ENCODE data around the gene CHIC1. TPM values are rescaled to one million over a fixed set of nuclear protein-coding genes. Genes with fewer than 3 reads are reported as not detected.
A peak's percentile ranks its signal among the peaks of the same experiment; 100 is the strongest.
"Not testable (repeated sequence)": the region's sequence is repeated elsewhere in the genome, so short reads cannot be mapped to it uniquely, and the experiment has no call there.

CHIC1 gene
- total and polyA plus RNA-seq, 7 donors = 2.5 to 20.7 (median 18.3) TPM

DNA sequence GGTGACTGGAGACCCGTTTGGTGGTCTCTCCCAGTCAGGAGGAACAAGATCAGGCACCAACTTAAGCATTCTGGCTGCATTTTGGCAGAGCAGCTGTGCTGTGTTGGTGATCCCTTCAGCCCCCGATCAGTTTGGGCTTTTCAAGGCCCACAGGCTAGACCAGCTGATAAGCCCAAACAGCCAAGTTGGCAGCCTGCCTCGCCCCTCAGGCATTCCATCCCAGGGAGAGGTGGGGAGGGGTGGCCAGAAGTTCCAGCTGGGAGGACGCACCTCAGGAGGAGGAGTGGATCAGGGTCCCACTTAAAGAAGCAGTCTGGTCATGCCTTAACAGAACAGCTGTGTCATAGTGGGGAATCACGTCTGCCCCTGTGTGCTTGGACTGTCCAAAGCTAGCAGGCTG is 105.8 kb downstream of the CHIC1 start:
- H3K4me1 ChIP-seq = peaks cover 0 to 16% (median 9%) of the 10 kb centered on the region in 4 donors
- no peaks in the 10 kb centered on the region for H3K27me3 ChIP-seq
- H3K9me3 ChIP-seq = no peaks in the 10 kb centered on the region
- H3K27ac ChIP-seq = no peak overlapping the region
- no peak for TF ChIP-seq EP300 (IDR thresholded peaks at IDR 0.05)
- no peak for TF ChIP-seq POLR2A (IDR thresholded peaks at IDR 0.05)
- TF ChIP-seq POLR2AphosphoS5 (IDR thresholded peaks at IDR 0.05) = no peak
- TF ChIP-seq CTCF (IDR thresholded peaks at IDR 0.05) = no peak
- DNase-seq = no peak
- 81 to 85% methylated on average over 5 of the region's 5 CpGs for WGBS, 2 donors
- intact Hi-C loops (cut with DNase I) = no loop called here
- H3K36me3 ChIP-seq = no peaks in the 10 kb centered on the region
- no peak overlapping the region for H3K4me3 ChIP-seq

DNA sequence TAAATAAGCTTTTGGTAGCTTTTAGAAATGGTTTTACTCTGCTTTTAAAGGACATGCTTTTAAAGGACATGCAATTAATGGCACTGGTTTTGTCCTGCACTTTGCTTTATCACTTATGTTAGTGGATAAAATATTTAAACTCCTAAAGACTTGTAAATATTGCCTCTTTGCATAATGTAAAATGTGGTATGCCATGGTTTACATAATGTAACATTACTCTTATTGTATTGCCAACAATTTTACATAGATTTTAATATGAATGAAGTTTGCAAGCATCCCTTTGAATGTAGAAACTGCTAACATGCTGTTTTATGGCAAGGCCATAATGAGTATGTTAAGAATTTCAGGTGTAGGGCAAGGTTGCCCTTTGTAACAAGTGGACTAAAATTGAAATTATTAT is 118.4 kb downstream of the CHIC1 start:
- Histone ChIP-seq H3K4me3 (no peak overlapping the region), H3K27ac (no peak overlapping the region), H3K27me3 (no peaks in the 10 kb centered on the region), H3K4me1 (no peaks in the 10 kb centered on the region), H3K36me3 (no peaks in the 10 kb centered on the region), H3K9me3 (no peaks in the 10 kb centered on the region)
- TF ChIP-seq CTCF (IDR thresholded peaks at IDR 0.05) = no peak
- no peak for TF ChIP-seq POLR2AphosphoS5 (IDR thresholded peaks at IDR 0.05)
- no peak for TF ChIP-seq EP300 (IDR thresholded peaks at IDR 0.05)
- TF ChIP-seq POLR2A (IDR thresholded peaks at IDR 0.05) = no peak
- intact Hi-C loops (cut with DNase I) = no loop called here
- DNase-seq = no peak

DNA sequence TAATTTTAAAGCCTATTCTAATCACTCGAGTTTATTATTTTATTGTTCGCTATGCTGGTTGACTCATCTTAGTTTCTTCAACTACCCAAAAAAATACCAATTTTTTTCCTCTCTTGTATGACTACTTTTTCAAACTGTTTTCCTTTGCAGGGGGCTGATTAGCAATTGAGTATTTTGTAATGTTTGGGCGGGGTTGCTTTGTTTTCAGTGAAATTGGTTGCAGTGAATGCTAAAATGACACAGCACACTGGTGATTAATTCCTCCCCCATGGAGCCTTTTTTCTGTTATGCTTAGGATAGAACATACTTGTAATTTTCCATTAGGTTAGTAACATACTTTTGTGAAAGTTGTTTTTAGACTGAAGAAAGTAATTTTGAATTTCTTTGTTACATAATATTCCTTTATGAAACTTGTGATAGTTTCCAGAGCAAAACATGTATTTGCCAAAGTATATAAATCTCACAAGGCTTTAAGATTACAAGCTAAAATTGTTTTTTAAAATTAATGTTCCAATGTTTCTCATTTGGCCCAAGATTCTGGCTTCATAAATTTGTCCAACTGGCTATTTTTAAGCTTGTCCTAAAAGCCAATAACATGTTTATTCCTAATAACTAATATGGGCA is 120.4 kb downstream of the CHIC1 start:
- no peak overlapping the region for H3K4me3 ChIP-seq
- H3K9me3 ChIP-seq = no peaks in the 10 kb centered on the region
- H3K4me1 ChIP-seq = no peaks in the 10 kb centered on the region
- no peak overlapping the region for H3K27ac ChIP-seq
- H3K36me3 ChIP-seq = no peaks in the 10 kb centered on the region
- WGBS, 2 donors = 80 to 90% methylated on average over 3 of the region's 3 CpGs
- TF ChIP-seq POLR2AphosphoS5 (IDR thresholded peaks at IDR 0.05) (peak in 2 of 4 donors; percentile 53 to 65), POLR2A (IDR thresholded peaks at IDR 0.05) (no peak), EP300 (IDR thresholded peaks at IDR 0.05) (no peak), CTCF (IDR thresholded peaks at IDR 0.05) (no peak)
- no peak for DNase-seq
- intact Hi-C loops (cut with DNase I) = no loop called here
- no peaks in the 10 kb centered on the region for H3K27me3 ChIP-seq

DNA sequence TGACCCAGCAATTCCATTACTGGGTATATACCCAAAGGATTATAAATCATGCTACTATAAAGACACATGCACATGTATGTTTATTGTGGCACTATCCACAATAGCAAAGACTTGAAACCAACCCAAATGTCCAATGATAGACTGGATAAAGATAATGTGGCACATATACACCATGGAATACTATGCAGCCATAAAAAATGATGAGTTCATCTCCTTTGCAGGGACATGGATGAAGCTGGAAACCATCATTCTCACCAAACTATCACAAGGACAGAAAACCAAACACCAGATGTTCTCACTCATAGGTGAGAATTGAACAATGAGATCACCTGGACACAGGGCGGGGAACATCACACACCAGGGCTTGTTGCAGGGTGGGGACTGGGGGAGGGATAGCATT is 144.0 kb downstream of the CHIC1 start:
- H3K27ac ChIP-seq; H3K27me3 ChIP-seq; H3K36me3 ChIP-seq; H3K9me3 ChIP-seq; H3K4me1 ChIP-seq; intact Hi-C loops (cut with DNase I); H3K4me3 ChIP-seq; DNase-seq: not testable (repeated sequence)
- WGBS, 2 donors = 94 to 97% methylated on average over 1 of the region's 1 CpG

DNA sequence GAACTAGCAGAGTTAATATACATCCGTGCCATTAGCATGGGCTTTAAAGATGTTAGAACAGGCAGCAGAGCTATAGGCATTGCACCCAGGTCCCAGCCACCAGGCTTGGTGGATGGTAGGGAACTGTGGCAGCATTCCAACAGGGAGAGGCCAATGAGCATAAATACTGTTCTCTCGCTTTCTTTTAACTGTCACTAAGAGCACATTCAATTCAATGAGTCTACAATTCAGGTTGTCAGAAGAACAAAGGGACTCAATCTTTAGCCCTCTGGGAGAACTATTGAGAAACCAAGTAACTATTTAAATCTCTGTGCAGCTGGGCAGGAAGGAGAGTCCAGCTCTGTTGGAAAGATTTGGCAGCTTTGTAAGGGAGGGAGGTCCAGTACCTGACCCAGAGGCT is 165.6 kb downstream of the CHIC1 start:
- H3K27ac ChIP-seq = no peak overlapping the region
- TF ChIP-seq EP300 (IDR thresholded peaks at IDR 0.05) = no peak
- no peak for TF ChIP-seq CTCF (IDR thresholded peaks at IDR 0.05)
- no peak for TF ChIP-seq POLR2AphosphoS5 (IDR thresholded peaks at IDR 0.05)
- TF ChIP-seq POLR2A (IDR thresholded peaks at IDR 0.05) = no peak
- no peak for DNase-seq
- no peak overlapping the region for H3K4me3 ChIP-seq
- intact Hi-C loops (cut with DNase I) = no loop called here
- 59 to 65% methylated on average over 2 of the region's 2 CpGs for WGBS, 2 donors
- no peaks in the 10 kb centered on the region for H3K9me3 ChIP-seq
- H3K27me3 ChIP-seq = no peaks in the 10 kb centered on the region
- no peaks in the 10 kb centered on the region for H3K4me1 ChIP-seq
- no peaks in the 10 kb centered on the region for H3K36me3 ChIP-seq

Other genes starting within 250 kb of the CHIC1 start
- gene CDX4, start 116.1 kb upstream of the CHIC1 start, total RNA-seq = not detected
- not detected for gene CDX4, start 116.1 kb upstream of the CHIC1 start, polyA plus RNA-seq